AG04450 (cell line): ENCODE results near the gene ATP7A. TPM values are rescaled to one million over a fixed set of nuclear protein-coding genes. Genes with fewer than 3 reads are reported as not detected.

Experiments
- CTCF ChIA-PET: fragments of 300-600, 350-600 bp; formaldehyde crosslinking; extraction: SDS; loops from one replicate; lab custom pipeline; 2022; ENCODE audit warnings: antibody characterized with exemption, inconsistent platforms; lab: Charles Lee
- POLR2A ChIA-PET: fragments of 350-600 bp; formaldehyde crosslinking; extraction: SDS; loops from one replicate; lab custom pipeline; 2021; ENCODE audit warnings: antibody characterized with exemption, inconsistent platforms; lab: Yijun Ruan, JAX
- DNase-seq: peaks from one replicate; pipeline ENCODE4 v3.0.0-alpha.2; 2011; ENCODE audit warnings: low read depth, low spot score
- H3K27ac ChIP-seq: one replicate; pipeline ENCODE4 v1.5.1; 2012; ENCODE audit warnings: low read depth, low read length, control low read depth
- H3K27me3 ChIP-seq: one replicate; pipeline ENCODE4 v1.6.0; 2012; ENCODE audit warnings: low read length; ENCODE audit not compliant: control insufficient read depth, insufficient read depth
- H3K4me3 ChIP-seq: 2 replicates; pipeline ENCODE4 v1.5.1; 2011; ENCODE audit warnings: mild to moderate bottlenecking, low read depth, low read length, control low read depth
- H3K9me3 ChIP-seq: 2 replicates; pipeline ENCODE4 v1.5.1; 2012; ENCODE audit warnings: low read length; ENCODE audit not compliant: control insufficient read depth, insufficient read depth
- CTCF ChIP-seq: IDR thresholded peaks from 2 replicates; pipeline ENCODE4 v1.5.1; 2011; ENCODE audit warnings: low read depth, low read length, control low read depth, inconsistent platforms
- polyA plus RNA-seq: library from polyadenylated mRNA; depleted of rRNA; stranded (reverse); fragments of >200 nt; gene quantifications from 2 replicates; pipeline ENCODE4 v1.2.3, GENCODE V29; 2011

Gene ATP7A
- polyA plus RNA-seq, 1 experiment: 18.5 TPM

- ChIA-PET CTCF (interaction anchor here (0.9 to 1.0 kb wide), 2 partner anchors 48 to 66 kb away, joined by 3 to 5 read pairs; partner anchors contain the start of gene ATP7A), POLR2A (no interaction called here)
- no peak for DNase-seq
- Histone ChIP-seq H3K27ac (no peak overlapping the region), H3K9me3 (no peaks in the 10 kb centered on the region), H3K27me3 (no peaks in the 10 kb centered on the region), H3K4me3 (no peak overlapping the region)
- no peak for TF ChIP-seq CTCF
Observed at GRCh38 chrX:77977095-77977494, 66.6 kb downstream of the ATP7A start.

GRCh38 chrX:77977518-77977917, 67.0 kb downstream of the ATP7A start:
- TF ChIP-seq CTCF: no peak
- no peak overlapping the region for H3K4me3 ChIP-seq
- H3K27me3 ChIP-seq: no peaks in the 10 kb centered on the region
- ChIA-PET CTCF (interaction anchor here (0.9 to 1.0 kb wide), 2 partner anchors 47 to 67 kb away, joined by 3 to 5 read pairs; partner anchors contain the start of gene ATP7A), POLR2A (no interaction called here)
- no peaks in the 10 kb centered on the region for H3K9me3 ChIP-seq
- no peak for DNase-seq
- H3K27ac ChIP-seq: no peak overlapping the region

GRCh38 chrX:77979870-77980269, 69.4 kb downstream of the ATP7A start:
- POLR2A ChIA-PET: no interaction called here
- H3K4me3 ChIP-seq: no peak overlapping the region
- no peaks in the 10 kb centered on the region for H3K27me3 ChIP-seq
- CTCF ChIA-PET: no interaction called here
- DNase-seq: no peak
- TF ChIP-seq CTCF: no peak
- H3K9me3 ChIP-seq: no peaks in the 10 kb centered on the region
- H3K27ac ChIP-seq: no peak overlapping the region

- H3K27ac ChIP-seq: no peak overlapping the region
- CTCF ChIA-PET: interaction anchor here (0.6 to 1.0 kb wide), 3 partner anchors 13 to 105 kb away, joined by 3 to 7 read pairs (median 4); no protein-coding TSS in a partner anchor
- no peak overlapping the region for H3K4me3 ChIP-seq
- no peaks in the 10 kb centered on the region for H3K9me3 ChIP-seq
- no peaks in the 10 kb centered on the region for H3K27me3 ChIP-seq
- DNase-seq: no peak
- TF ChIP-seq CTCF: no peak
- POLR2A ChIA-PET: no interaction called here
Observed at GRCh38 chrX:78011846-78012245, 101.4 kb downstream of the ATP7A start.

- Histone ChIP-seq H3K27ac (no peak overlapping the region), H3K4me3 (no peak overlapping the region), H3K27me3 (no peaks in the 10 kb centered on the region), H3K9me3 (no peaks in the 10 kb centered on the region)
- TF ChIP-seq CTCF: no peak
- POLR2A ChIA-PET: no interaction called here
- no peak for DNase-seq
- CTCF ChIA-PET: no interaction called here
Observed at GRCh38 chrX:78019586-78020483, 109.3 kb downstream of the ATP7A start.
